Mesodermal cell (in vitro differentiated cells): ENCODE data around the gene MEAK7.

Source experiments
- H3K27ac ChIP-seq: 2 replicates; pipeline ENCODE4 v1.7.0; 2013; ENCODE audit warnings: mild to moderate bottlenecking, low read depth, low read length, moderate library complexity; ENCODE audit not compliant: severe bottlenecking
- H3K36me3 ChIP-seq: 2 replicates; pipeline ENCODE4 v1.7.1; 2013; ENCODE audit warnings: mild to moderate bottlenecking, low read length, moderate library complexity; ENCODE audit not compliant: control insufficient read depth, insufficient read depth
- H3K4me1 ChIP-seq: one replicate; pipeline ENCODE4 v1.7.1; 2013; ENCODE audit warnings: mild to moderate bottlenecking, low read length; ENCODE audit not compliant: insufficient read depth, control insufficient read depth, poor library complexity, severe bottlenecking
- H3K4me3 ChIP-seq: 2 replicates; pipeline ENCODE4 v1.7.0; 2013; ENCODE audit warnings: low read length, control low read depth, mild to moderate bottlenecking; ENCODE audit not compliant: insufficient read depth, poor library complexity, severe bottlenecking; ENCODE audit errors: extremely low read depth
- H3K9me3 ChIP-seq: 2 replicates; pipeline ENCODE4 v1.7.1; 2013; ENCODE audit warnings: mild to moderate bottlenecking, low read length, moderate library complexity; ENCODE audit not compliant: control insufficient read depth
- WGBS, 2 experiments: methylation state at CpG; one replicate each; pipeline ENCODE4 v1.1.5; 2013; ENCODE audit warnings: missing lambda C conversion rate in 2 of 2; ENCODE audit not compliant: insufficient coverage in 2 of 2; 5-methylcytosine and 5-hydroxymethylcytosine counted together

Gene MEAK7

GRCh38 chr16:84544031-84544773, 39.7 kb upstream of the MEAK7 start:
- no peak overlapping the region for H3K4me3 ChIP-seq
- WGBS, 2 experiments = 84 to 89% methylated on average over 14 to 17 of the region's 25 CpGs
- peaks cover 13% of the 10 kb centered on the region for H3K4me1 ChIP-seq
- no peak overlapping the region for H3K27ac ChIP-seq
- H3K36me3 ChIP-seq = no peaks in the 10 kb centered on the region
- no peaks in the 10 kb centered on the region for H3K9me3 ChIP-seq

DNA sequence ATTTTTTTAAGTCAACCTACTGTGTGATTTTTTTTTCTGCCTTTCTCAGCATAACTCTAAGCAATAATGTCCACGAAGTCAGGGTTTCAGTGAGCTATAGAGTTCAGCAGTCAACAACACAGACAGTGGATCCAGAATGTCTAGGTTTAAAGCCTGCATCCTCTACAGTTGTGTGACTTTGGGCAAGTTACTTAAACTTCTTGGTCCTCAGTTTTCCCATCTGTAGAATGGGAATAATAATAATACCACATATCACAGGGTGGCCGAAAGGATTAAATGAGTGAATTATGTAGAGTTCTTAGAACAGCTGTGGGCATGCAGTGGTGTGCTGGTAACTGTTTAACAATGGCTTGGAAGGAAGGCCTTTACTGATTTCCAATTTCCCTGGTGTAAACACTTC, 38.8 kb upstream of the MEAK7 start:
- Histone ChIP-seq H3K9me3 (no peaks in the 10 kb centered on the region), H3K4me1 (peaks cover 9% of the 10 kb centered on the region), H3K27ac (no peak overlapping the region), H3K36me3 (no peaks in the 10 kb centered on the region), H3K4me3 (no peak overlapping the region)
- 100% methylated on average over 1 of the region's 2 CpGs; no CpG with 5 or more reads in 1 of the 2 experiments for whole genome bisulfite sequencing, 2 experiments

DNA sequence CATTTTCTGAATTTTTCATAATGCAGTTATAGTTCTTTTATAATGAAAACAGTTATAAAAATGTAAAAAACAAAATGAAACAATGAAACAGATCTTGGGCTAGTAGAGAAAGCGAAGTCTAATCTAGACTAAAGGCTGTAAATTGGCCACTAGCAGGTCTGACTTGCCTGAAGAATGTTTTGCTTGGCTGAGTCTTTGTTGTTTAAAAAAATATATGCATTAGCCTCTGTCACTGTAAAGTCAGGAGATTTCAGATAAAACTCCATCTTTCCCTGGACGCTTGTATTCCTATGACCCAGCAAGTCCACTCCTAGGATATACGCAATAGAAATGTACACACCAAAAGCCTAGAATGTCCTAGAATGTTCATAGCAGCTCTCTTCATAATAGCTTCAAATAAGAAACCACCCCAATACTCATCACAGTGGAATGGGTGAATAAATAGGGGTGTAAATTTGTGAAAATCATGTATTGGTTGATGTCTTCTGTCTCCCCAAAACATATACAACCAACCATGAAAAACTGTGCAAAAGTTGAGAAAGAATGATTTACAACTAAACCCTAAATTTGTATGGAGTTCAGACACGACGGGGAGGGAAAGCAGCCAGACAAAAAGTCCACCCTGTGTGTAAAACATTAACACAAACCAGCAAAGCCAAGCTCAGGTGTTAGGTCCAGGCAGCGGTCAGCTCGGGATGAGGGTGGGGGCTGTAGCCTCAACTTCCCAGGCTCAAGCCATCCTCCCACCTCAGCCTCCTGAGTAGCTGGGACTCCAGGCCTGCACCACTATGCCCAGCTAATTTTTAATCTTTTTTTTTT, 37.7 kb upstream of the MEAK7 start:
- no peak overlapping the region for H3K27ac ChIP-seq
- no peaks in the 10 kb centered on the region for H3K36me3 ChIP-seq
- peaks cover 9% of the 10 kb centered on the region for H3K4me1 ChIP-seq
- no peak overlapping the region for H3K4me3 ChIP-seq
- no peaks in the 10 kb centered on the region for H3K9me3 ChIP-seq
- 94 to 100% methylated on average over 3 to 4 of the region's 7 CpGs for WGBS, 2 experiments

DNA sequence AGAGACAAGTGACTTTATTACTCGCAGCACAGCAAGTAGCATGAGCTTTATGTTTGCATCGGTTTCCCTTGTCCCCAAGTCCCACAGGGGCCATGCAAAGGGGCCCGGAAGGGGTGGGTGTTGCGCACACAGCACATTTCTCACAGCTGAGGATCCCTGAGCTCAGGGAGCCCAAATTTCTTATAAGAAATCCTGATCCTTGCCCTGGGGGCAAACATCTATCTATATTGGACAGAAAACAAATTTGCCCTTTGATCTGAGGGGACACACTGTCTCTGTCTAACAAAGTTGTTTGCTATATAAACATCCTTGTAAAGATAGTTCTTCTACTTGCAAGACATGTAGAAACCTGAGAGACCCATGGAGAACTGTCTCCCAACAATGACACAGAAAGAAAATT, 35.7 kb upstream of the MEAK7 start:
- Histone ChIP-seq H3K9me3 (no peaks in the 10 kb centered on the region), H3K4me1 (peaks cover 17% of the 10 kb centered on the region), H3K36me3 (no peaks in the 10 kb centered on the region), H3K27ac (no peak overlapping the region), H3K4me3 (no peak overlapping the region)
- 94 to 100% methylated on average over 2 to 4 of the region's 4 CpGs for WGBS, 2 experiments

DNA sequence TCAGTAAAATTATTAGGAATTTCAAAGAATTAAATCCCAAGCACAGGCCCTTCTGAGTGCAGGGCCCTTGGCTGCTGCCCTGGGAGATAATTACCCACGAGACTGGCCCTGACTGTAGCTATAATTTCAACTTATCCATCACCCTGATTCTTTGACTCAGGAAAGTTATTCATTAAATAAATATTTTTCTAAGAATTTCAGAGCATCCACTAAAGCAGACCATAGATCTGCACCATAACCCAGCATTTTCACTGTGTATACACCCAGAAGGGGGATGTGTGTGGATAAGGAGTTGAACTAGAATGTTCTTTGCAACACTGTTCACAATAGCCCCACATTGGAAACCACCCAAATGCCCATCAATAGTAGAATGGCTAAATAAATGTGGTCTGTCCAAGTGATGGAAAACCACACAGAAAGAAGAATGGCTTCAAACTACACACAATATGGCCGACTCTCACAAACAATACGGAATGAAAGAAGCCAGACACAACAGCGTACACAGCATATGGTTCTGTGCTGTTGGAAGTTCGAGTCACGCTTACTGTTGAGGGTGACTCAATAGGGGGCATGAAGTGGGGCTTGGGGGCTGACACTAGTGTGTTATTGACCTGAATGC, 33.9 kb upstream of the MEAK7 start:
- 97 to 100% methylated on average over 4 to 5 of the region's 6 CpGs for WGBS, 2 experiments
- Histone ChIP-seq H3K4me3 (no peak overlapping the region), H3K27ac (peak overlapping the region; percentile 63), H3K4me1 (peaks cover 21% of the 10 kb centered on the region), H3K36me3 (no peaks in the 10 kb centered on the region), H3K9me3 (no peaks in the 10 kb centered on the region)

DNA sequence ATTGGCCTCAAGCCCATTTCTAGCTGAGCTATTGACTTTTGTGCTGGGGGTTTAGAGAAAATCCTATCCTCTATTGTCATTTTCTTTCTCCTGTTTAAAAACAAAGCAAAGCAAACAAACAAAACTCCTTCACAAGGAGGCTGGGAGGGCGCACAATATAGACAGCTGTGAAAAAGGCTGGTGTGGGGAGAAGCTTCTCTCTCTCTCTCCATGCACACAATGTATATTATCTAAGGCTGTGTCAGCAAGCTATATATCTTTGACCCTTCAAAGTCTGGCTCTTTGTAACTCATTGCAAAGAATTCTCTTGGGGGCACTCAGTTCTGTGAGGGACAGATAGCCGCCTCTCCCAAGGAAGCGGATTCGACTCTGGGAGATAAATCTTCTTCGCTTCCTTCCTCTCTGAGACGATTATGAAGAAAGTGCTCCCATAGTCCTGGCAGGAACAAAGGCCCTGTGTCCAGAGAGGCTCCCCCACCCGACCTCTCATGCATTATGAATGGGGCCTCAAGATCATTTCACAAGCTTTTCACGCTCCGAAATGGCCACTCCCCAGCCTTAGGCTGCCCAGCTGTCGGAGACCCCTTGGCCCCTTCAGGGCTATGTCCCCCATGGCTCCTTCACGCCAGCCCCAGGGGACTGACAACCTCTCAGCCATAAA, 33.2 kb upstream of the MEAK7 start:
- H3K4me1 ChIP-seq = peaks cover 28% of the 10 kb centered on the region
- H3K4me3 ChIP-seq = no peak overlapping the region
- WGBS, 2 experiments = 67 to 72% methylated on average over 5 to 10 of the region's 11 CpGs
- no peaks in the 10 kb centered on the region for H3K36me3 ChIP-seq
- H3K27ac ChIP-seq = peak overlapping the region; percentile 63
- no peaks in the 10 kb centered on the region for H3K9me3 ChIP-seq

- no peak overlapping the region for H3K4me3 ChIP-seq
- no peaks in the 10 kb centered on the region for H3K9me3 ChIP-seq
- WGBS, 2 experiments = 90 to 93% methylated on average over 8 to 9 of the region's 9 CpGs
- no peaks in the 10 kb centered on the region for H3K36me3 ChIP-seq
- peaks cover 40% of the 10 kb centered on the region for H3K4me1 ChIP-seq
- H3K27ac ChIP-seq = peak overlapping the region; percentile 23
Measured at GRCh38 chr16:84535851-84536250, 31.4 kb upstream of the MEAK7 start.

DNA sequence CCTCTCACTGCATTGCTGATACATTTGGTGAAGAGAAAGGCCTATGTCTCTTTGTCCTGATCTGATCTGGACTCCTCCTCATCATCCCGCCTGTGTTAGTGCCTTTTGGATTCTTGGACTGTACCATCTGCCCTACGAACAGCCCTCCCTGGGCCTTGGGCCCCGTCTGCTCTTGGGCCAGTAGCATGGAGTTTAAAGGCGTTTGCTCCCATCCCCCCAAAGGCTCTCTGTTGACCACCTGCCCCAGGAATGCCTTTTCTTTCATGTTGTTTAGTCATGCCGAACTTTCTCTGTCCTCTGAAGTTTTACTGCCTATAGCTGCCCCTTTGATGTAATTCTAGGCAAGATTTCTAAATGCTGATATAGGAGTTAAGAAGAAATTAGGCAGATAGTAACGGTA, 30.9 kb upstream of the MEAK7 start:
- no peaks in the 10 kb centered on the region for H3K9me3 ChIP-seq
- H3K4me1 ChIP-seq = peaks cover 40% of the 10 kb centered on the region
- no peak overlapping the region for H3K4me3 ChIP-seq
- no peaks in the 10 kb centered on the region for H3K36me3 ChIP-seq
- no peak overlapping the region for H3K27ac ChIP-seq
- 25 to 39% methylated on average over 4 to 6 of the region's 6 CpGs for WGBS, 2 experiments

DNA sequence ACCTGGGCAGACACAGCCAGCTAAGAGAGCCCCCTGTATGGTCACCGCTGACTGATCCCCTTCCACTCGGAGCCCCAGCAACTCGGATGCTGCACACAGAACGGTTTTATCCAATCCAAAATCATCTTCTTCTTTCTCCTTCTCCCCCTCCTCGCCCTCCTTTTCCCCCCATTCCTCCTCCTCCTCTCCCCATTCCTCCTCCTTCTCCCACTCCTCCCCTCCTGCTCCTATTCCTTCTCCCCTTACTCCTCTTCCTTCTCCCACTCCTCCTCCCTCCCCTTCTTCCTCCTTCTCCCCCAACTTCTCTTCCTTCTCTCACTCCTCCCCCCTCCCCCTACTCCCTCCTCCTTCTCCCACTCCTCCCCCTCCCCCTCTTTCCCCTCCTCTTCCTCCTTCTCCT, 30.4 kb upstream of the MEAK7 start:
- peaks cover 40% of the 10 kb centered on the region for H3K4me1 ChIP-seq
- no peak overlapping the region for H3K27ac ChIP-seq
- no peak overlapping the region for H3K4me3 ChIP-seq
- peaks cover 2% of the 10 kb centered on the region for H3K9me3 ChIP-seq
- H3K36me3 ChIP-seq = no peaks in the 10 kb centered on the region
- 72 to 76% methylated on average over 4 to 5 of the region's 5 CpGs for WGBS, 2 experiments

GRCh38 chr16:84532855-84533486, 28.5 kb upstream of the MEAK7 start:
- no peaks in the 10 kb centered on the region for H3K36me3 ChIP-seq
- H3K9me3 ChIP-seq = peaks cover 9% of the 10 kb centered on the region
- 54 to 64% methylated on average over 4 to 10 of the region's 11 CpGs for WGBS, 2 experiments
- H3K4me3 ChIP-seq = no peak overlapping the region
- H3K4me1 ChIP-seq = peaks cover 40% of the 10 kb centered on the region
- peak overlapping the region; percentile 97 for H3K27ac ChIP-seq
